Activated CD4-positive, alpha-beta T cell treated with anti-CD3 and anti-CD28 coated beads, Interleukin-2, amount 50 U/mL, for 1 hour (primary cell): ENCODE measurements around the gene PPM1F.
"Not testable (repeated sequence)": the region's sequence is repeated elsewhere in the genome, so short reads cannot be mapped to it uniquely, and the experiment has no call there.

Experiments used
- DNase-seq: peaks from one replicate; pipeline ENCODE4 v3.0.0-alpha.2; 2020

Gene PPM1F

DNA sequence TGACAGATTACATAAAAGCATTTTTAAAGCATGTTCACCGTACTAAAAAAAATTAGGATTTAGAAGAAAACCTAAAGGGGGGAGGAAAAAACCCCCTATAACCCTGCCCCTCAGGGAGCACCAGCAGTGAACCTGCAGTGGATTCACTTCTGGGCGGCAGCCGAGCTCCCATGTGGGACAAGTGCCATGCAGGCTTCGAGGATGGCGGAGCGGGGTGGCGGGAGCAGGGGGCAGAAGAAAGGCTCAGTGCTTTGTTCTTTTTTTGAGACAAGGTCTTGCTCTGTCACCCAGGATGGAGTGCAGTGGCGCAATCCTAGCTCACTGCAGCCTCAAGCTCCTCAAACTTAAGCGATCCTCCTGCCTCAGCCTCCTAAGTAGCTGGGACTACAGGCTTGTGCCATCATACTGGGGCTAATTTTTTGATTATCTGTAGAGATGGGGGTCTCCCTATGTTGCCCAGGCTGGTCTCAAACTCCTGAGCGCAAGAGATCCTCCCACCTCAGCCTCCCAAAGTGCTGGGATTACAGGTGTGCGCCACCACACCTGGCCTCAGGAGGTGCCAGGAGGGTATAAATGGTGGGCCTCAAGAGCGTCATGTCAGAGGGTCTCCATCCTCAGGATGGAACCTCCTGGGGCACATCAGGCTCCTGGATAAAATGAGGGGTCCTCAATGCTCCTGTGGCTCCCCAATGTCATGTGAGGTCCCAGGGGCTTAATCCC lies 34.0 kb downstream of the PPM1F start:
- no peak for DNase-seq

- DNase-seq = no peak
These were observed 34.7 kb downstream of the PPM1F start for GRCh38 chr22:21917959-21918261.

DNA sequence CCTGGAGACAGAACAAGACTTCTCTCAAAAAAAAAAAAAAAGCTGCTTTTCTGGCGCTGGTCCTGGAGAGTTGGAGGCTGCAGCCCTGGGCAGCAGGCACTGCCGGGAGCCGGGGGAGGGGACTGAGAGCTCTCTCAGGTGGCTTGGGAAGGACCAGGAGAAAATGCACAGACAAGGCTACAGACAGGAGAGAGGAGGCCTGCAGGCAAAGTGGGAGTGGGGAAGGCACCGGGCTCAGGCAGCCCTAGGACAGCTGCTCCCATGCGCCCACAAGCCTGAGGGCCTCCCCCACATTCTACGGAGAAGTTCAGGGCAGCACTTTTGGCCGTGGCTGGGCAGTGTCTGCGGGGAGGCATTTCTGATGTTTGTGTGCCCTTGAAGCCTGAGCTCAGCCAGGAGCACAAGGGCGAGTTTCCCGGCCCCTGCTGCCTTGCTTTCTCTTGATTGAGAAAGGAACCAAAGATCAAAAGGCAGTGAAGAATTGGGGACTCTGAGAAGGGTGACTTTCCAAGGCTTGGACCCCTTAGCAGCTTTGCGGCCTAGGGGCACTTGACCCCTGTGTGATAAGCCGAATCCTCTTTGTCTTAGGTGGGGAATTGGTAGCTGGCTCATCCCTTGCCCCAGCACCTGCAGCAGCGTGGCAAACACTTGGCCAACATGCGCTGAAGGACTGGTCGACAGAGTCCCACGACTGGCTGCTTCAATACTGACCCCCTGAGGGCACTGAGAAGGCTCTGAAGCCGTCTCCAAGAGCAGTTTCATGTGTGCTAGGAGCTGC lies 35.3 kb downstream of the PPM1F start:
- DNase-seq = no peak

DNA sequence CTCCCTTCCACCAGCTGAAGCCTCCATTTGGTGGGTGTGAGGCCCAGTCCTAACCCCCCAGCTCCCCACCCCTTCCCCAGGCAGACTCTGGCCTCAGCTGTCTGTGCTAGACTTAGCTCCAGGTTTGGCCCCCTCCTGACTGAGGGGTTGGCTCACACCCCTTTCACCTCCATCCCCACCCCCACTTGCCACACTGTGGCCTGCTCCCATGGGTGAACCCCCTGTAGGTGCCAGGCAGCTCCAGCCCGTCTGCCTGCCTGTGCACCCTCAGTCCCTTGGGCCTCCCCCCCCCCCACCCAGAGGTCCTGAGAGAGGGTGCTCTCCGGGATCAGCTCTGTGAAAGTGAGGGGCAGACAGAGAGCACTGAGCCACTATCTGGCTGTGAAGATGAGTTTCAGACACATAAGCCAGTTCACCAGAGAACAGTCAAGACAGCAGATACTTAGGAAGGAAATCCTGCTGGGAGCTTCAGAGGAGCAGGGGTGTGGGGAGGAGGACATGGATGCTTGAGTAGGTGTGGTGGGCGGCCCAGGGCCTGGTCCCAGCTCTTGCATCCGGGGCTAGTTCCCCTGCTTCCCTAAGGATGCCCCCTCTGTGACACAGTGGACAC lies 36.2 kb downstream of the PPM1F start:
- no peak for DNase-seq

GRCh38 chr22:21915624-21916308 lies 36.9 kb downstream of the PPM1F start:
- no peak for DNase-seq

GRCh38 chr22:21914033-21914642 lies 38.5 kb downstream of the PPM1F start:
- DNase-seq = not testable (repeated sequence)

DNA sequence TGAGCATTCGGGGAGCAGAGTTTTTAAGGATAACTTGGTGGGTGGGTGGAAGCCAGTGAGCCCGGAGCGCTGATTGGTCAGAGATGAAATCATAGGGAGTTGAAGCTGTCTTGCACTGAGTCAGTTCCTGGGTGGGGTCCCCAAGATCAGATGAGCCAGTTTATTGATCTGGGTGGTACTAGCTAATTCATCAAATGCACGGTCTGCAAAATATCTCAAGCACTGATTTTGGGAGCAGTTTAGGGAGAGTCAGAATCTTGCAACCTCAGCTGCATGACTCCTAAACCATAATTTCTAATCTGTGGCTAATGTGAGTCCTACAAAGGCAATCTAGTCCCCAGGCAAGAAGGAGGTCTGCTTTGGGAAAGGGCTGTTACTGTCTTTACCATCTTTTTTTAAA lies 42.3 kb downstream of the PPM1F start:
- DNase-seq = not testable (repeated sequence)

- DNase-seq = no peak
These were observed 42.8 kb downstream of the PPM1F start for GRCh38 chr22:21909871-21910270.

DNA sequence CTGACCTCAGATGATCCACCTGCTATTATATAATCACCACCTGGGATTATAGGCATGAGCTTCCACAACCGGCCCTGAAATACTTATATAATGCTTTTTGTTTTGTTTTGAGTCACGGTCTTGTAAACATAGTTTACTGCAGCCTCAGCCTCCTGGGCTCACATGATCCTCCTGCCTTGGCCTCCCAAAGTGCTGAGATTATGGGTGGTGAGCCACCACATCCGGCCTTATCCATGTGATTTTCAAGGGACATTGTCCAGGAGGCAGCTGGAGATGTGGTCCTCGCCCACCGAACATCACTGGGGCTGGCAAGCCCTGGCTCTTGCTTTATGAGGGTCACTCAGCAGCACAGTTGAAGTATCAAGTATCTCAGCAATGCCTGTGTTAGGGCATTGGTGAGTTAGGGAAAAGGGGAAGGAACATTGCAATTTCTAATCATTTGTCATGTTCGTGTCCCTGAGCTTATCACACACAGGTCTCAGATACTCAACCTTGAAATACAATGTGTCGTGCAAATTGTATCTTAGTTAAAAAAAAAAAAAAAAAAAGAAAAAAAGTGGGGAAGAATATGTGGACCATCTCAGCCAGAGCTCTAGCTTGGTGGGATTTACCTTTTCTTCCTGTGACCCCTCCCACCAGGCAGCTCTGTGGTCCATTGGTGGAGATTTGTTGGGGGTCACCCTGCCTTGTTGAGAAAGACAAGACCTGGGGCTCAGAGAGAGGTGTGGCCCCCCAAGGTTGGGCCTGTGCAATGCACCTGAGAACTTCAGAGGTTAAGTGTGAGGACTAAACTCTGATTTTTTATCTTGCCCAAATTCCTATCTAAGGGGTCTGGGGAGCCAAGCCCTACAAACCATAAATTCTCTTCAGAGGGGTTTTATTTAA lies 44.8 kb downstream of the PPM1F start:
- DNase-seq = no peak

DNA sequence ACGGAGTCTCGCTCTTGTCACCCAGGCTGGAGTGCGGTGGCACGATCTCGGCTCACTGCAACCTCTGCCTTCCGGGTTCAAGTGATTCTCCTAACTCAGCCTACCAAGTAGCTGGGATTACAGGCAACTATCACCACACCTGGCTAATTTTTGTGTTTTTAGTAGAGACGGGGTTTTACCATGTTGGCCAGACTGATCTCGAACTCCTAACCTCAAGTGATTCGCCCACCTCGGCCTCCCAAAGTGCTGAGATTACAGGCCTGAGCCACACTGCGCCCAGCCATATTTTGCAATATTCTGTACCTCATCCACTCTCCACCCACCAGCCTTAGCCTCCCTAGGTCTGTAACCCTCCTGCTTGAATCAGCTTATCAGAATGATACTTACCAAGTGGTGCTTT lies 47.4 kb downstream of the PPM1F start:
- not testable (repeated sequence) for DNase-seq

DNA sequence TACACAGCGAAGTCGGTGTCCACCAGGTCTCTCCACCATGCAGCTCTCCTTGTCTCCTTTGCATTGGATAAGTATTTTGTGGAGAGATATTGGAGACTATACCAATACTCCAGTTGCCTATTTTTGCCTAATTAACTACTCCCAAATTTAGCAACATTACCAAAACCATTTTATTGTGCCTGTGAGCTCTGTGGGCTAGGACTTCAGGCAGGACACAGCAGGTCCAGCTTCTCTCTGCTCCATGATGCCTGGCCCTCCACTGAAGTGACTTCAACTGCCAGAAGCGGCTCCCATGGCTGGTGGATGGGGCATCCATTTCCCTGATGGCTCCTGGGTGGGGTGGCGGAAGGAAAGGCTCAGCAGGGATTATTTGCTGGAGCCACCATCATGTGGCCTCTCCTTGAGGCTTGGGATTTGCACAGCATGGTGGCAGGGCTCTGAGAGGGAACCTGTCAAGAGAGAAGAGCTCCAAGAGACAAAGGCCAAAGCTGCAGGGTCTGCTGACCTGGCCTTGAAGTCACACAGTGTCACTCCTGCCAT lies 48.3 kb downstream of the PPM1F start:
- no peak for DNase-seq

GRCh38 chr22:21903283-21903682 lies 49.4 kb downstream of the PPM1F start:
- DNase-seq = no peak

DNA sequence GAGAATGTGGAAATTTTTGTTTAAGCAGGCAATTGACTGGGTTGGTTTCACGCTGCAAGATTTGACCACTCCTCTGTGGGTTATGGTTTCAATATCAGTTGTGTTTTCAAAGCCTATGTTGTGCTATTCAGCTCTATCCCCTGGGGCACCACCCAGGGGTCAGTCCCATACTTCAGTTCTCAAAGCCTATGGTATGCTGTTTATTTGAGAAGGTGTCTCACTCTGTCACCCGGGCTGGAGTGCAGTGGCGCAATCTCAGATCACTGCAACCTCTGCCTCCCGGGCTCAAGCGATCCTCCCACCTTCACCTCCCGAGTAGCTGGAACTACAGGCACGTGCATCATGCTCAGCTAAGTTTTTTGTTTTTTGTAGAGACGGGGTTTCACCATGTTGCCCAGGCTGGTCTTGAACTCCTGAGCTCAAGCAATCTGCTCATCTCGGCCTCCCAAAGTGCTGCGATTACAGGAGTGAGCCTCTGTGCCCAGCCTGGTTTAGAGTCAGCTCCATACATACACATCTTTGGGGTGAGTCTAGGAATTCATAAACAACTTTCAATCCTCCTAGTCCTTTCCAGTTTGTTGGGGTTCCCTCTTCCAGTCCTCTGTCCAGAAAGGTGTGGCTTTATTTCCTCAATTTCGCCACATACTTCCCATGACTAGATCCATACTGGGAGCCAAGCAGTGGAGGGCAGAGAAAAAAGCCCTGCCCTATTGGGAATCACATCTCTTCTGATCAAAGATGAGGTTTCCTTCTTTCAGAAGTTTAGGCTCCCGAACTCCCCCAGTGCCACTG lies 50.2 kb downstream of the PPM1F start:
- DNase-seq = no peak

DNA sequence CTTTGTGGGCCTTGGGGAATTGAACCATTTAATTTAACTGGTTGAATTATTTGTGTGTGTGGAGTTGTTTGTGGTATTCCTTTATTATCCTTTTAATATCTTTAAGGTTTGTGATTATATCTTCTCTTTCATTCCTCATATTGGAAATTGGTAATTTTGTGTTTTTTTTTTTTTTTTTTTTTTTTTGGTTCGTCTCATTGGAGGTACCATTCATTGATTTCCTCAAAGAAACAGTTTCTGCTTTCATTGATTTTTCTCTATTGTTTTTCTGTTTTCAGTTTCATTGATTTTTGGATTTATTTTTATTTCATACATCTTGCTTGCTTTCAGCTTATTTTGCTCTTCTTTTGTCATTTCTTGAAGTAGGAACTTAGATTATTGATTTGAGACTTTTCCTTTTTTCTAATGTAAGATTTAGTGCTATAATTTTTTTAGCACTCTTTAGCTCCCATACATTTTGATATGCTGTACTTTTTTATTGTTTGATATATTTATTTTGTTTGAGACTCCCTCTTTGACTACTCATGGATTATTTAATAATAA lies 54.2 kb downstream of the PPM1F start:
- DNase-seq = no peak

DNA sequence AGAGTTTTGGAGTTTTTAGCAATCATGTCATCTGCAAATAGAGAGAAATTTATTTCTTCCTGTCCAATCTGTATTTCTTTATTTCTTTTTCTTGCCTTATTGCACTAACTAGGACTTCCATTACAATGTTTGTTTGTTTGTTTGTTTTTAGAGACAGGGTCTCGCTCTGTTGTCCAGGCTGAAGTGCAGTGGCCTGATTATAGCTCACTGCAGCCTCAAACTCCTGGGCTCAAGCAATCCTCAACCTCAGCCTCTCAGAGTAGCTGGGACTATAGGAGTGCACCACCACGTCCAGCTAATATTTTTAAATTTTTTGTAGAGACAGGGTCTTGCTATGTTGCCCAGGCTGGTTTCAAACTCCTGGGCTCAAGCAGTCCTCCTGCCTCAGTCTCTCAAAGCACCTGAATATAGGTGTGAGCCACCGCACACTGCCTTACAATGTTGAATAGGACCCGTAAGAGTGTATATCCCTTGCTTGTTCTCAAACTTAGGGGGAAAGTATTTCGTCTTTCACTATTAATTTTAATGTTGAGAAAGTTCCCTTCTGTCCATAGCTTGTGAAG lies 55.6 kb downstream of the PPM1F start:
- DNase-seq = no peak

DNA sequence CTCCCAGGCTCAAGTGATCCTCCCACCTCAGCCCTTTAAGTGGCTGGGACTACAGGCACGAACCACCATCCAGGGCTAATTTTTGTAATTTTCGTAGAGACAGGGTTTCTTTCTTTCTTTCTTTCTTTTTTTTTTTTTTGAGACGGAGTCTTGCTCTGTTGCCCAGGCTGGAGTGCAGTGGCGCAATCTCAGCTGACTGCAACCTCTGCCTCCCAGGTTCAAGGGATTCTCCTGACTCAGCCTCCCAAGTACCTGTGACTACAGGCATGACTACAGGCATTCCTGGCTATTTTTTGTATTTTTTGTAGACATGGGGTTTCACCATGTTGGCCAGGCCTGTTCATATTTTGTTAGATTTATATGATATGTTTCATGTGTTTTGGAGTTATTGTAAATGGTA lies 56.4 kb downstream of the PPM1F start:
- not testable (repeated sequence) for DNase-seq

- no peak for DNase-seq
These were observed 57.8 kb downstream of the PPM1F start for GRCh38 chr22:21894799-21895198.

GRCh38 chr22:21889251-21889990 lies 63.2 kb downstream of the PPM1F start:
- no peak for DNase-seq

DNA sequence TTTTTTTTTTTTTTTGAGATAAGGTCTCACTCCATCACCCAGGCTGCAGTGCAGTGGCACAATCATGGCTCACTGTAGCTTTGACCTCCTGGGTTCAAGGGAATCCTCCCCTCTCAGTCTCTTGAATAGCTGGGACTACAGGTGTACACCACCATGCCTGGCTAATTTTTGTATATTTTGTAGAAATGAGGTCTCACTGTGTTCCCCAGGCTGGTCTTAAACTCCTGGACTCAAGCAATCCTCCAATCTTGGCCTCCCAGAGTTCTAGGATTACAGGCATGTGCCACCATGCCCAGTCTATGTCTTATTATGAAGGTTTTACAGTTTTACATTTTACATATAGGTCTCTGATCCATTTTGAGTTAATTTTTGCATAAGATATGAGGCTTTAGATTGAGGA lies 64.8 kb downstream of the PPM1F start:
- DNase-seq = no peak

GRCh38 chr22:21883930-21884329 lies 68.7 kb downstream of the PPM1F start:
- not testable (repeated sequence) for DNase-seq
